HG03097 (cell line): ENCODE results near the gene ZNF543.

Source experiments
- ATAC-seq: cut with Tn5 transposase; IDR thresholded peaks from one replicate; pipeline ENCODE4 v1.9.1; 2021; ENCODE audit not compliant: unreplicated experiment, low FRiP score

ZNF543 gene

GRCh38 chr19:57376151-57376550 is 55.9 kb downstream of the ZNF543 start:
- ATAC-seq = no peak

GRCh38 chr19:57377498-57378146 is 57.4 kb downstream of the ZNF543 start:
- no peak for ATAC-seq
